Right ventricle myocardium inferior (tissue), 1 donor: ENCODE measurements around the gene SRSF7. TPM values are rescaled to one million over a fixed set of nuclear protein-coding genes. Genes with fewer than 3 reads are reported as not detected.
"Not testable (repeated sequence)": the region's sequence is repeated elsewhere in the genome, so short reads cannot be mapped to it uniquely, and the experiment has no call there.

ENCODE experiments used
- ATAC-seq: fragments of 200-7000 bp; cut with Tn5 transposase; one replicate; pipeline ENCODE4 v1.9.1; 2020; ENCODE audit warnings: mild to moderate bottlenecking, moderate library complexity
- DNase-seq: peaks from one replicate; pipeline ENCODE4 v3.0.0; 2021; ENCODE audit errors: missing footprints
- intact Hi-C: fragments of 100-400 bp; cut with DNase I; formaldehyde crosslinking; loops from one replicate; pipeline ENCODE4 v1.11.0; 2022
- long read RNA-seq: library from polyadenylated mRNA; unstranded; transcript quantifications from one replicate; pipeline ENCODE4 v2.0.0, GENCODE V29; 2021
- total RNA-seq: library from RNA; stranded (reverse); fragmentation: NEBNext Ultra II Directional; extraction: Animal tissue kit (Norgen Biotek cat#: 25700); gene quantifications from one replicate; pipeline ENCODE4 v1.2.1, GENCODE V29; 2021
- donor health status: DM: no; HTN: yes; CAD: no; lungs with severe emphysema.

The SRSF7 gene
- total RNA-seq = 49.7 TPM
- long read RNA-seq, partial matches to known transcripts = 1 of 8 reads
- long read RNA-seq, other reads (novel, unspliced or antisense) = 0 of 8 reads

DNA sequence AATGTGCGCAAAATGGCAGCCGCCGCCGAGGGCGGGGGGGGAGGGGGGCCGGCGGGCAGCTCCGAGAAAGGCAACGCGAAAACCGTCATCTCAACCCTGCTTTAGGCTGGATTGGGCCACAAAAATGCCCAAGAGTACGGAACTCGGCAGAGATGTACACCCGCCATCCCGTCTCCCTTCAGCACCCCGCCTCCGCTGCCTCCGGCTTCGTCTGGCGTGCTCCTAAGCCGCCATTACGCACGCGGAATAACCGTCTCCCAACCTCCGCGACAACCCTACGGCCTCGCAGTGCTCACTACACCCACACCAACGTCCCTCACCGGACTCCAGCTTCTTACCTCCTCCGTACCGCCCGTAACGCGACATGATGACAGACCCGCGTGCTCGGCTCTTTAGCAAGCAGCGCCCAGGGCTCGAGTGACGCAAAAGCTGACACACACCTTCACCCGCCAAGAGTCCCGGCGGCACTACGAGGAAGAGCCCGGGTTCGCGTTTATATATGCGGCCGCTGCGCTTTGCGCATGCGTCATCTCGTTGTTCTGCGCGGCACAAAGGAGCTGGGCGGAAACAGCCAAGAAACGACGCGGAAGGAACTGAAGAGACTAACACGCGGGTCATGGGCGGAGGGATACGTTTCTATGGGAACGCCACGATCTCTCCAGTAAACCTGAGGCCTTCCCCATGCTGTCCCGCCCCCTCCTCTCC is at the start of gene SRSF7:
Gene SRSF7 (minus strand): TSS at position 471 of the 705 bp plus-strand sequence. CDS start 105 bp downstream, at position 366.
- ATAC-seq (peak; percentile 92), DNase-seq (peak; percentile 99)
- intact Hi-C loops = loop anchor here (5.0 kb wide), 1 partner anchor 374 kb away; the partner anchor contains the start of gene ATL2

GRCh38 chr2:38797953-38798352 is 46.8 kb upstream of the SRSF7 start:
- intact Hi-C loops = no loop called here
- DNase-seq (no peak), ATAC-seq (no peak)

DNA sequence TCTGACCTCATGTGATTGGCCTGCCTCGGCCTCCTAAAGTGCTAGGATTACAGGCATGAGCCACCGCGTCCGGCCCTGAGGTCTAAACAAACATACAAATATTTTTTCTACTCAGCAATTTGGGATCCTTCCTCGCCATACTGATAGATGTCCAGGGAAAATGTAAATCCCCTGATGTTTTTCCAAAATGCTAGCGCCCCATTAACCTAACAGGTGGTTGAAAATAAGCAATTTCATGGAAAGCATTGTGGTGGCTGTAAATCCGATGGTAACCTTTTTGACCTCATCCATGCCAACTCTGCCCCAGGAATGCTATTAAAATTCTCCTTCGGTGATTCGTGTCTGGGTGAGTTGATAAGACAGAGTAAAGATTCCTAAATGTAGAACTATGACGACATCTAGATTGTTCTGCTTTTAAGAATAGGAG is 46.1 kb upstream of the SRSF7 start:
- ATAC-seq = no peak
- intact Hi-C loops = no loop called here
- no peak for DNase-seq

DNA sequence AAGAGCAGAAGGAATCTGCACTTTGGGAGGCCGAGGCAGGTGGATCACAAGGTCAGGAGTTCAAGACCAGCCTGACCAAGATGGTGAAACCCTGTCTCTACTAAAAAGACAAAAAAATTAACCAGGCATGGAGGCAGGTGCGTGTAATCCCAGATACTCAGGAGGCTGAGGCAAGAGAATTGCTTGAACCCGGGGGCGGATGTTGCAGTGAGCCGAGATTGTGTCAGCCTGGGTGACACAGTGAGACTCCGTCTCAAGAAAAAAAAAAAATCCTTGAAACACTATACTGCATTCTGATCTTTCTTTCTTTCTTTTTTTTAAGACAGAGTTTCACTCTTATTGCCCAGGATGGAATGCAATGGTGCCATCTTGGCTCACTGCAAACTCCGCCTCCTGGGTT is 43.9 kb upstream of the SRSF7 start:
- intact Hi-C loops, DNase-seq, ATAC-seq: not testable (repeated sequence)

DNA sequence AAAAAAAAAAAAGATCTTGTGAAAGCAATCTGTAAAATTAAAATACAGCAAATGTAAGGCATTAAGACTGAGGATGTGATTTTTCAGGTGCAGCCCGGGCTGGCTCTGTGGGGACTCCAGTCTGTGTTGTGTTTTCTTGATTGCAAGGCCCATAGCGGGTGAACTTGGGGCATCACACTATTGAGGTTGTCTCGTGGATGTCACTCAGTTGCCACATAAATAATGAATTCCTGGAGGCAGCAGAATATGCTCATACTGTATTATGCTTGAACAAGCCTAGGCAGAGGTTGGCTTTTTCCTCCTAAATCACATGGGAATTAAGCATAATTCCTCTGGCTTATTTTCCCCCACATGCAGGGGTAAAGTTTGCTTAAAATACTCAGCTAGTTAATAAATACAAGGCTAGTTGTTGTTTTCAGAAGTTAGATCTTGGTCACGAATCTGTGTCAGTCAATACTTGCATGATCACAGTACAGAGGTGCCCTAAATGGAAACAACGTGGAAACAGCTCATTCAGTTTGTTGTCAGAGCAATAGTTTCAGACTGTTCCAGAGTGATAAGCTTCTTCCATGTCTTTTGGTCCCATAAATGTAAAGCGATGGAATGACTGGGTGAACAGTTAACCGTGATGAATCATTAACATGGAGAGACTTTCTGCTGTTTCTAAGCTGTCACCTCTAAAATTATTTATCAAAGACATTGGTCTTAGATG is 43.2 kb upstream of the SRSF7 start:
- DNase-seq (no peak), ATAC-seq (no peak)
- intact Hi-C loops = no loop called here

- DNase-seq (no peak), ATAC-seq (no peak)
- intact Hi-C loops = no loop called here
These were observed 42.4 kb upstream of the SRSF7 start for GRCh38 chr2:38793511-38793910.

- DNase-seq (no peak), ATAC-seq (no peak)
- intact Hi-C loops = no loop called here
These were observed 41.6 kb upstream of the SRSF7 start for GRCh38 chr2:38792751-38793150.

- intact Hi-C loops, DNase-seq, ATAC-seq: not testable (repeated sequence)
These were observed 41.2 kb upstream of the SRSF7 start for GRCh38 chr2:38792321-38792720.

GRCh38 chr2:38791744-38792143 is 40.6 kb upstream of the SRSF7 start:
- DNase-seq (no peak), ATAC-seq (no peak)
- intact Hi-C loops = no loop called here

DNA sequence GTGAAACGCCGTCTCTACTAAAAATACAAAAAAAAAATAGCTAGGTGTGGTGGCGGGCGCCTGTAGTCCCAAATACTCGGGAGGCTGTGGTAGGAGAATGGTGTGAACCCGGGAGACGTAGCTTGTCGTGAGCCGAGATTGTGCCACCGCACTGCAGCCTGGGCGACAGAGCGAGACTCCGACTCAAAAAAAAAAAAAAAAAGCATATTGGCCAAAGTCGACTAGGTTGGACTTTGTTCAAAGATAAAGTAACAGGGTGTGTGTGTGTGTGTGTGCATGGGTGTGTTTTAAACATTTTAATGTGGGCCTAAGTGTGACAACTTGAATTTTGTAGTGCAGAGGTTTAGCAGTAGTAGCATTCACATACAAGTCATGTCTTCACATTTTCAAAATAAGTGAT is 38.5 kb upstream of the SRSF7 start:
- intact Hi-C loops = no loop called here
- DNase-seq (no peak), ATAC-seq (no peak)

DNA sequence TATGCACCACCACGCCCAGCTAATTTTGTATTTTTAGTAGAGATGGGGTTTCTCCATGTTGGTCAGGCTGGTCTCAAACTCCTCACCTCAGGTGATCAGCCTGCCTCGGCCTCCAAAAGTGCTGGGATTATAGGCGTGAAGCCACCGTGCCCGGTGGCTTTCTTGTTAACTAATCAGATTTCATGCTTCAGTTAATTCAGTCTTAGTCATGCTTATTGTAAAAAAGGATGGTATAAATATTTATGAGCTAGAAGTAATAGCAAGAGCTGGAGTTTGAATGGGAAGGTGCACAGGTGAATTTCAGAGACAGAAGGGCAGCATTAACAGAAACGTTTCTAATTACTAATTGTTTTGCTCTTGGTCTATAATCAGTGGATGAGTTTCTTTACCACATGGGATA is 37.1 kb upstream of the SRSF7 start:
- DNase-seq (no peak), ATAC-seq (no peak)
- intact Hi-C loops = no loop called here

- ATAC-seq = no peak
- no peak for DNase-seq
- intact Hi-C loops = no loop called here
These were observed 32.4 kb upstream of the SRSF7 start for GRCh38 chr2:38783586-38783985.

DNA sequence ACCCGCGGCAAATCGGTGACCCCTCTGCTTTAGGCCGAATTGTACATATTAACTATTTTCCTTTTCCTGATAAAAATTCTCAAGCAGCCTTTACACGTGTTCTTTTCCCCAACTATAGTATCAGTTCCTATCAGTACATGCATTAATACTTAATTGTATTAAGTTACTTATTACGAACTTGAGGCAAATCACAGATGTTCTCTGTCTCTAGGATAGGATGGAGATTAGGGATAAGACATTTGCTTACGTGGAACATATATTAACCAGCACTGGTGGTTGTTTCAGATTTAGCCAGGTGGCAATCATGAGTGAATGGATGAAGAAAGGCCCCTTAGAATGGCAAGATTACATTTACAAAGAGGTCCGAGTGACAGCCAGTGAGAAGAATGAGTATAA is 27.5 kb upstream of the SRSF7 start:
- DNase-seq (no peak), ATAC-seq (no peak)
- intact Hi-C loops = no loop called here

GRCh38 chr2:38776531-38776930 is 25.4 kb upstream of the SRSF7 start:
- intact Hi-C loops = no loop called here
- no peak for ATAC-seq
- no peak for DNase-seq

GRCh38 chr2:38775921-38776225 is 24.7 kb upstream of the SRSF7 start:
- ATAC-seq (no peak), DNase-seq (no peak)
- intact Hi-C loops = no loop called here

DNA sequence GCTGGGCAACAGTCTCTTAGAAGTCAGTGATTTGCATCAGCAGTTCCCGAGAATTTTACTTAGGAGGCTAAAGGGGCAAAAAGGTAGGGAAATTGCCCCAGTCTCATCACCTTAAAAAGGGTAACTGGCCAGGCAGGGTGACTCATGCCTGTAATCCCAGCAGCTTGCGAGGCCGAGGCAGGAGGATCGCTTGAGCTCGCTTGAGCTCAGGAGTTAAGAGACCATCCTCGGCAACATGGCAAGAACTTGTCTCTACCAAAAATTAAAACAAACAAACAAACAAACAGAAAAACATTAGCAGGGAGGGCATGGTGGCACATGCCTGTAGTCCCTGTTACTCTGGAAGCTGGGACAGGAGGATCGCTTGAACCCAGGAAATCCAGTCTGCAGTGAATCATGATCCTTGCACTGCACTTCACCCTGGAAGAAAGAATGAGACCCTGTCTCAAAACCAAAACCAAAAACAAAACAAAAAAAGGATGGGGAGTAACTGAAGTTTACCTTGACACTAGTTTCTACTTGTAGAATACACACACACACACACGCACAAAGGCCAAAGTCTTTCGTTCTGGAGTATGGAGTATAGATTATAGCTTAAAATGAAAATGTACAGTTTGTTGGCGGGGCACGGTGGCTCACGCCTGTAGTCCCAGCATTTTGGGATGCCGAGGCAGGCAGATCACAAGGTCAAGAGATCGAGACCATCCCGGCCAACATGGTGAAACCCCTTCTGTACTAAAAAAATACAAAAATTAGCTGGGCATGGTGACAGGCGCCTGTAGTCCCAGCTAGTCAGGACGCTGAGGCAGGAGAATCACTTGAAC is 24.1 kb upstream of the SRSF7 start:
- ATAC-seq (no peak), DNase-seq (no peak)
- intact Hi-C loops = no loop called here

GRCh38 chr2:38771632-38772031 is 20.5 kb upstream of the SRSF7 start:
- ATAC-seq (no peak), DNase-seq (no peak)
- intact Hi-C loops = no loop called here

GRCh38 chr2:38765551-38765950 is 14.4 kb upstream of the SRSF7 start:
- intact Hi-C loops = no loop called here

DNA sequence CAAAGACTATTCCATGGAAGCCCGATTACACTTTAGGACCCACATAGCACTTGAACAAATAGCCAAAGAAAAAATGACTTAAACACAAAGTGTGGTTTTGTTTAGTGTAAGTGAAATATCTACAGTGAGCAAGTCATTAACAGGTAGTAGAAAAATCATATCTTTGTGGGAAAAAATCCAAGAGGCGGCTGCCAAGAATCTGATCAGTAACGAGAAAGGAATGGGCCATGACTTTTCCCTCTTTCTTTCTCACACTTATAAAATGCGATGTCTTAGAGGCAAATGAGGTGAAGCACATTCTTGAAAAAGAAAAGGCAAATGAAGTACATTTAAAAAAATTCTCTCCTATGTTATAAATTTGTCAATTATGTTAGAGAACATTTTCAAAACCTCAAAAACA is 14.0 kb upstream of the SRSF7 start:
- DNase-seq (no peak), ATAC-seq (no peak)
- intact Hi-C loops = no loop called here

More at GRCh38 chr2:38765551-38765950, 14.4 kb upstream of the SRSF7 start:
- DNase-seq = no peak
- no peak for ATAC-seq

- no peak for ATAC-seq
- intact Hi-C loops = no loop called here
These were observed 12.6 kb upstream of the SRSF7 start for GRCh38 chr2:38763728-38764127.

More at GRCh38 chr2:38763728-38764127, 12.6 kb upstream of the SRSF7 start:
- DNase-seq = no peak
